Hepatocyte (in vitro differentiated cells): ENCODE results near the gene ANTXR2. TPM values are rescaled to one million over a fixed set of nuclear protein-coding genes. Genes with fewer than 3 reads are reported as not detected.

Experiments used
- DNase-seq: peaks from one replicate; pipeline ENCODE4 v3.0.0-alpha.2; 2016; ENCODE audit warnings: low spot score
- H2AFZ ChIP-seq: fragments of 200-600 bp; sonication (generic); 2 replicates; pipeline ENCODE4 v1.6.0; 2016; ENCODE audit warnings: antibody characterized with exemption, mild to moderate bottlenecking
- H3K27ac ChIP-seq: fragments of 200-600 bp; sonication (generic); 2 replicates; pipeline ENCODE4 v1.5.1; 2016; ENCODE audit warnings: mild to moderate bottlenecking
- H3K27me3 ChIP-seq: fragments of 200-600 bp; sonication (generic); 2 replicates; pipeline ENCODE4 v1.6.1; 2016
- H3K36me3 ChIP-seq: fragments of 200-600 bp; sonication (generic); replicated peaks from 2 replicates; pipeline ENCODE4 v1.5.1; 2016; ENCODE audit warnings: low read depth; ENCODE audit not compliant: insufficient read depth
- H3K4me1 ChIP-seq: fragments of 200-600 bp; sonication (generic); 2 replicates; pipeline ENCODE4 v1.5.1; 2016; ENCODE audit warnings: mild to moderate bottlenecking, moderate library complexity; ENCODE audit not compliant: insufficient read depth
- H3K4me2 ChIP-seq: fragments of 200-600 bp; sonication (generic); 2 replicates; pipeline ENCODE4 v1.6.0; 2016
- H3K4me3 ChIP-seq: fragments of 200-600 bp; sonication (generic); 2 replicates; pipeline ENCODE4 v1.5.1; 2016; ENCODE audit warnings: mild to moderate bottlenecking
- H3K79me2 ChIP-seq: fragments of 200-600 bp; sonication (generic); 2 replicates; pipeline ENCODE4 v1.6.0; 2017; ENCODE audit warnings: mild to moderate bottlenecking
- H3K9me2 ChIP-seq: fragments of 200-600 bp; sonication (generic); replicated peaks from 2 replicates; pipeline ENCODE4 v1.6.0; 2017; ENCODE audit warnings: mild to moderate bottlenecking; ENCODE audit not compliant: insufficient read depth
- H3K9me3 ChIP-seq: fragments of 200-600 bp; sonication (generic); 2 replicates; pipeline ENCODE4 v1.5.1; 2016; ENCODE audit warnings: low read depth, mild to moderate bottlenecking
- H4K20me1 ChIP-seq: fragments of 200-600 bp; sonication (generic); 2 replicates; pipeline ENCODE4 v1.6.0; 2016; ENCODE audit warnings: mild to moderate bottlenecking; ENCODE audit not compliant: insufficient read depth, poor library complexity, severe bottlenecking
- EZH2 ChIP-seq: fragments of 200-600 bp; sonication (generic); IDR thresholded peaks from 2 replicates; pipeline ENCODE4 v1.6.1; 2016; ENCODE audit warnings: antibody characterized with exemption, mild to moderate bottlenecking, borderline replicate concordance
- EZH2phosphoT487 ChIP-seq: fragments of 200-600 bp; sonication (generic); IDR thresholded peaks from one replicate; pipeline ENCODE4 v1.6.1; 2018; ENCODE audit warnings: antibody characterized with exemption, mild to moderate bottlenecking, low read depth, moderate library complexity; ENCODE audit not compliant: unreplicated experiment, severe bottlenecking
- WGBS: methylation state at CpG from one replicate; pipeline ENCODE4 v1.1.6; 2016; ENCODE audit warnings: low lambda C conversion rate; ENCODE audit errors: missing lambda C conversion rate; 5-methylcytosine and 5-hydroxymethylcytosine counted together
- polyA plus RNA-seq: library from polyadenylated mRNA; unstranded; fragments of >200 nt; fragmentation: Nextera tagmentation; extraction: Ambion mirVana; gene quantifications from 2 replicates; pipeline ENCODE4 v1.2.1, GENCODE V29; 2016
- total RNA-seq: library from RNA; depleted of rRNA; stranded (reverse); fragments of >200 nt; gene quantifications from 2 replicates; pipeline ENCODE4 v1.2.3, GENCODE V29; 2014
- TF ChIP-seq, protein P1 (sequence below): fragments of 200-600 bp; sonication (generic); IDR thresholded peaks from 2 replicates; pipeline ENCODE4 v1.5.1; 2016; ENCODE audit warnings: antibody characterized with exemption, mild to moderate bottlenecking; ENCODE audit not compliant: poor library complexity

The ANTXR2 gene
- total and polyA plus RNA-seq, 2 experiments from 2014 or later = 25.2 to 46.5 TPM

DNA sequence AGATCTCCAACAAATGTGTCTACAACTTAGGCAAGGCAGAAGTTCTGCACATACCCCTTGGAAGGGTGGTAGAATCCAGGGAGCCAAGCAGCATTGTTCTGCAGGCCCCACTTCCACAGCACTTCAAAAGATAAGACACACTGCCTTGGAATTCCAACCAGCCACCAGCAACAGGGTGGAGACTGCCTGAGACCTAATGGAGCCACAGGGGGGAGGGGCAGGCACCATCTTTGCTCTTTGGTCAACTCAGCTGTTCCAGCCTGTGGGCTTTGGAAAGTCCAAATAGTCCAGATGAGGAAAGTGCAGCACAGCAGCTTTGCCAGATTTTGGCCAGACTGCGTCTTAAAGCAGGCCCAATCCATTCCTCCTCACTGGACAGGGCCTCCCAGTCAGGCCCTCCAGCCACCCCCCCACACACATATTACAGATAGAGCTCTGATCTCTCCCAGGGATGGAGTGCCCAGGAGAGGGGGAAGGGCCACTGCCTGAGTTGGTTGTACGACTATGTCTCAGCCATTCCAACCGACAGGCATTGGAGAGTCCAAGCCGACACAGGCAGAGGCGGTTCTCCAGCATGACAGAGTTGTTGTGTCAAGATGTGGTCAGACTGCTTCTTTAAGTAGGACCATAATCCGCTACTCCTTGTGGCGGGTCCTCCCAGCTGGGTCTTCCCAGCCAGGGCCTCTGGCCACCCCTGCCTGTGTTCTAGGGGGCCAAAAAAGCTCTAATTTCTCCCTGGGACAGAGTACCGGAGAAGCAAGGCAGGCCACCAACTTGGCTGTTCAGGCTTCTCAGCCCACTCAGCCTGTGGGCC lies 42.5 kb upstream of the ANTXR2 start:
- H3K4me1 ChIP-seq = no peaks in the 10 kb centered on the region
- H3K4me2 ChIP-seq = no peak overlapping the region
- no peaks in the 10 kb centered on the region for H3K36me3 ChIP-seq

DNA sequence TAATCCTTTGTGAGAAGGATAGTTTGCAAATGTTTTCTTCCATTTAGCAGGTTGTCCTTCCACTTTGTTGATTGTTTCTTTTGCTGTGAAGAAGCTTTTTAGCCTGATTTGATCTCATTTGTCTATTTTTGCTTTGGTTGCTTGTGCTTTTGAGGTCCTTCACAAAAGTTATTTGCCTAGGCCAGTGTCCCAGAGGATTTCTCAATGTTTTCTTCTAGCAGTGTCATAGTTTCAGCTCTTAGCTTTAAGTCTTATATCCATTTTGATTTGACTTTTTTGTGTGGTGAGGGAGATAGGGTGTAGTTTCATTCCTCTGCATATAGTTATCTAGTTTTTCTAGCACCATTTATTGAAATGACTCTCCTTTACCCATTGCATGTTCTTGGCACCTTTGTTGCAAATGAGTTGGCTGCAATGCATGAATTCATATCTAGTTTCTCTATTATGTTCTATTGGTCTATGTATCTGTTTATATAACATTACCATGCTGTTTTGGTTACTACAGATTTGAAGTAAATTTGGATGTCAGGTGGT lies 41.8 kb upstream of the ANTXR2 start:
- no peaks in the 10 kb centered on the region for H3K9me3 ChIP-seq
- no peak overlapping the region for H2AFZ ChIP-seq
- H3K4me1 ChIP-seq = no peaks in the 10 kb centered on the region
- H3K27me3 ChIP-seq = no peaks in the 10 kb centered on the region
- no peak for DNase-seq
- H3K9me2 ChIP-seq = no peaks in the 10 kb centered on the region
- no peak for TF ChIP-seq EZH2
- TF ChIP-seq EZH2phosphoT487 = no peak
- TF ChIP-seq, protein P1, sequence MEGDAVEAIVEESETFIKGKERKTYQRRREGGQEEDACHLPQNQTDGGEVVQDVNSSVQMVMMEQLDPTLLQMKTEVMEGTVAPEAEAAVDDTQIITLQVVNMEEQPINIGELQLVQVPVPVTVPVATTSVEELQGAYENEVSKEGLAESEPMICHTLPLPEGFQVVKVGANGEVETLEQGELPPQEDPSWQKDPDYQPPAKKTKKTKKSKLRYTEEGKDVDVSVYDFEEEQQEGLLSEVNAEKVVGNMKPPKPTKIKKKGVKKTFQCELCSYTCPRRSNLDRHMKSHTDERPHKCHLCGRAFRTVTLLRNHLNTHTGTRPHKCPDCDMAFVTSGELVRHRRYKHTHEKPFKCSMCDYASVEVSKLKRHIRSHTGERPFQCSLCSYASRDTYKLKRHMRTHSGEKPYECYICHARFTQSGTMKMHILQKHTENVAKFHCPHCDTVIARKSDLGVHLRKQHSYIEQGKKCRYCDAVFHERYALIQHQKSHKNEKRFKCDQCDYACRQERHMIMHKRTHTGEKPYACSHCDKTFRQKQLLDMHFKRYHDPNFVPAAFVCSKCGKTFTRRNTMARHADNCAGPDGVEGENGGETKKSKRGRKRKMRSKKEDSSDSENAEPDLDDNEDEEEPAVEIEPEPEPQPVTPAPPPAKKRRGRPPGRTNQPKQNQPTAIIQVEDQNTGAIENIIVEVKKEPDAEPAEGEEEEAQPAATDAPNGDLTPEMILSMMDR = no peak
- H3K36me3 ChIP-seq = no peaks in the 10 kb centered on the region
- no peak overlapping the region for H3K4me3 ChIP-seq
- H3K79me2 ChIP-seq = no peaks in the 10 kb centered on the region
- H3K4me2 ChIP-seq = no peak overlapping the region
- no peak overlapping the region for H3K27ac ChIP-seq
- no peaks in the 10 kb centered on the region for H4K20me1 ChIP-seq

More for the DNA sequence above, 42.5 kb upstream of the ANTXR2 start:
- H4K20me1 ChIP-seq = no peaks in the 10 kb centered on the region
- H3K9me3 ChIP-seq = no peaks in the 10 kb centered on the region
- H3K27ac ChIP-seq = no peak overlapping the region
- TF ChIP-seq, protein P1 = no peak
- TF ChIP-seq EZH2 (no peak), EZH2phosphoT487 (no peak)
- WGBS = 98% methylated on average over 8 of the region's 8 CpGs
- no peak overlapping the region for H3K4me3 ChIP-seq
- no peaks in the 10 kb centered on the region for H3K27me3 ChIP-seq
- no peaks in the 10 kb centered on the region for H3K79me2 ChIP-seq
- H3K9me2 ChIP-seq = no peaks in the 10 kb centered on the region
- no peak overlapping the region for H2AFZ ChIP-seq
- no peak for DNase-seq

DNA sequence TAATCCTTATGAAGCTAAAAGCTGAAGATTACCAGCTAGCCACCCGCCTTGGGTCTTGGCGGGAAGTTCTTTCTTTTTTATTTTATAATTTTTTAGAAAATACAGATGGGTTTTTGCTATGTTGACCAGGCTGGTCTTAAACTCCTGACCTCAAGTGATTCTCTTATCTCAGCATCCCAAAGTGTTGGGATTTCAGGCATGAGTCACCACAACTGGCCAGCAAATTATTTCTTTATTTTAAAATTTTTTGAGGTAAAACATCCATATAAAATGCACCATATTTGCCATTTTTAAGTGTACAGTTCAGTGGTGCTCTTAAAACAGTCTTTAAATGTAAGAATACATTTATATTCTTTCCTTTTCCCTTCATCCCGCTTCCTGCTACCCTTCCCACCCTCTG lies 40.6 kb upstream of the ANTXR2 start:
- H3K9me3 ChIP-seq = no peaks in the 10 kb centered on the region
- H3K79me2 ChIP-seq = no peaks in the 10 kb centered on the region
- 85% methylated on average over 3 of the region's 3 CpGs for WGBS
- H3K27me3 ChIP-seq = no peaks in the 10 kb centered on the region
- no peak overlapping the region for H3K4me3 ChIP-seq
- H4K20me1 ChIP-seq = no peaks in the 10 kb centered on the region
- no peaks in the 10 kb centered on the region for H3K36me3 ChIP-seq
- no peaks in the 10 kb centered on the region for H3K4me1 ChIP-seq
- H3K27ac ChIP-seq = no peak overlapping the region
- no peaks in the 10 kb centered on the region for H3K9me2 ChIP-seq
- H3K4me2 ChIP-seq = no peak overlapping the region
- TF ChIP-seq, protein P1 = no peak
- TF ChIP-seq EZH2 (no peak), EZH2phosphoT487 (no peak)
- no peak overlapping the region for H2AFZ ChIP-seq
- DNase-seq = no peak
